Tibial nerve (tissue), 4 donors: ENCODE measurements around the gene SCP2.

ENCODE experiments used
- CTCF ChIP-seq, 5 experiments: fragments of 200-600 bp in 3 of 5; fragments of 450-650 bp in 2 of 5; sonication (generic) in 3 of 5; IDR thresholded peaks; one replicate each; pipeline ENCODE4 v1.5.1; 2016 to 2019; ENCODE audit warnings: antibody characterized with exemption in 5 of 5, mild to moderate bottlenecking in 3 of 5, moderate library complexity in 2 of 5
- EP300 ChIP-seq, 2 donors: sonication (generic); formaldehyde crosslinking; IDR thresholded peaks; one replicate each; pipeline ENCODE4 v1.6.1; 2017; ENCODE audit warnings: antibody characterized with exemption in 2 of 2, mild to moderate bottlenecking in 1 of 2
- POLR2A ChIP-seq, 2 donors: fragments of 450-650 bp; IDR thresholded peaks; one replicate each; pipeline ENCODE4 v1.6.1; 2017; ENCODE audit warnings: antibody characterized with exemption in 2 of 2, mild to moderate bottlenecking in 2 of 2, moderate library complexity in 2 of 2

GRCh38 chr1:53051676-53052075 lies 124.6 kb downstream of the SCP2 start:
- TF ChIP-seq POLR2A (IDR thresholded peaks at IDR 0.05): no peak
- no peak for TF ChIP-seq CTCF (IDR thresholded peaks at IDR 0.05)
- TF ChIP-seq EP300 (IDR thresholded peaks at IDR 0.05): no peak
